Stimulated activated CD4-positive, alpha-beta T cell treated with anti-CD3 and anti-CD28 coated beads, TNF-alpha, amount 100 ng/mL, for 48 hours (primary cell): ENCODE measurements around the gene HUNK.
"Not testable (repeated sequence)": the region's sequence is repeated elsewhere in the genome, so short reads cannot be mapped to it uniquely, and the experiment has no call there.

Experiments used
- DNase-seq, 3 donors: peaks; one replicate each; pipeline ENCODE4 v3.0.0-alpha.2; 2020; ENCODE audit warnings: low read depth in 3 of 3

The HUNK gene

GRCh38 chr21:31918250-31918775, 45.5 kb downstream of the HUNK start:
- DNase-seq: no peak

- no peak for DNase-seq
Measured at GRCh38 chr21:31920275-31920674, 47.5 kb downstream of the HUNK start.

DNA sequence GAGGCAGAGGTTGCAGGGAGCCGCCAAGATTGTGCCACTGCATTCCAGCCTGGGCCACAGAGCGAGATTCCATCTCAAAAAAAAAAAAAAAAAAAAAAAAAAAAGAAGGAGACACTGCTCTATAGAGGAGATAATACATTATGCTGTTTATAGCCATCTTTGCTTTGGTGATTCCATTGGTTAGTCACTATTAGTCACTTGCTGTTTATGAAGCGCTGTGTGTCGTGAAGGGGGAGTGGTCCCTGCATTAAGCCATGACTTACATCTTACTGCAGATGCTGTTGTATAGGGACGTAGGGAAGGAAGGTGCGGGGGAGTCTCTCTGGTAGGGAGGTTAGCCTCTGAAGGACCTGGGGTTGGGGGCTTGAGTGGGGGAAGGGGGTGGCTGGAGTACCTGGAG, 48.3 kb downstream of the HUNK start:
- no peak for DNase-seq

GRCh38 chr21:31922881-31923280, 50.1 kb downstream of the HUNK start:
- DNase-seq: no peak

- no peak for DNase-seq
Measured at GRCh38 chr21:31923756-31924155, 50.9 kb downstream of the HUNK start.

DNA sequence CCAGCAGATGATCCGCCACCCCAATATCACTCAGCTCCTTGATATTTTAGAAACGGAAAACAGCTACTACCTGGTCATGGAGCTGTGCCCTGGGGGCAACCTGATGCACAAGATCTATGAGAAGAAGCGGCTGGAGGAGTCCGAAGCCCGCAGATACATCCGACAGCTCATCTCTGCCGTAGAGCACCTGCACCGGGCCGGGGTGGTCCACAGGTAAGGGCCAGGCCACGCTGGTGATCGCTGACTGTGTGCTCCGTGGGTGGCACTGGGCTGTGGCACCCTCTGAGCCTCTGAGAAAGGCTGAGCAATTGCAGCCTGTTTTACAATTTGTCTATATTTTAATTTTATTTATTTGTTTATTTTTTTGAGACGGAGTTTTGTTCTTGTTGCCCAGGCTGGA, 51.7 kb downstream of the HUNK start:
- DNase-seq: no peak

- no peak for DNase-seq
Measured at GRCh38 chr21:31926498-31926897, 53.7 kb downstream of the HUNK start.

- DNase-seq: no peak
Measured at GRCh38 chr21:31927689-31928353, 55.0 kb downstream of the HUNK start.

DNA sequence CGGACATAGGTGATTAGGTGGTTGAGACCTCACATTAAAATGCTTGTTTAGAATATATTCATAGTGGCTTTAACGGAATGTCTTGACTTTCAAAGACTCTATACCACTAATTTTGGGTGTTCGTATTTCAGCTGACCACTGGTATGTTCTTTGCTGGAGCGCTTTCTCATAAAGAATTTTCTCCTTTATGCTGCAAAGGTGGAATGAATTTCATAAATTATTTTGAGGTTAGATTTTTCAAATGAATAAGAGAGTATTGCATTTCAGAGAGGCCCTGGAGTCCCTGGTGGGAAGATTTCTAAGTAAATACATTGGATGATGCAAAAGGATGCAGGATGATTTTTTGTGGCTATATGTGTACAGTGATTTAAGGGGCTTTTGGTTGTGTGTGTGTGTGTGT, 55.8 kb downstream of the HUNK start:
- DNase-seq: no peak

DNA sequence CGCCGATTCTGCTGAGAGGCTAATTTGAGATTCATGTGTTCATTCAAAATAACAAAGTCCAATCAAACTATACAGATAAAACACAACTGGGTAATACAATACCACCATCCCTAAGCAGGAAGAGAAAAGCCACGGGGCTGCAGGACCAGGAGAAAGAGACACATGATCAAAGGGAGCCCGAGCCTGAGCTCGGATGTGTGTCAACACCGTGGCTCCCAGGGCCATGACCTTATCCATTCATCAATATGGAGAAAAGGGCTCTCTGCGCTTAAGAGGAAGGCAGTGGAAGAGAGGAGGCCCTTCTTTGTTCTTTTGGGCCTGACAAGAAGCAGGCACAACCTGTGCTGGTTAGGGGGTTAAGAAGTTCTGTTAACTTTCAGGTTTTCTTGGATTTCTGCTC, 56.7 kb downstream of the HUNK start:
- DNase-seq: no peak

GRCh38 chr21:31930001-31930400, 57.2 kb downstream of the HUNK start:
- no peak for DNase-seq

DNA sequence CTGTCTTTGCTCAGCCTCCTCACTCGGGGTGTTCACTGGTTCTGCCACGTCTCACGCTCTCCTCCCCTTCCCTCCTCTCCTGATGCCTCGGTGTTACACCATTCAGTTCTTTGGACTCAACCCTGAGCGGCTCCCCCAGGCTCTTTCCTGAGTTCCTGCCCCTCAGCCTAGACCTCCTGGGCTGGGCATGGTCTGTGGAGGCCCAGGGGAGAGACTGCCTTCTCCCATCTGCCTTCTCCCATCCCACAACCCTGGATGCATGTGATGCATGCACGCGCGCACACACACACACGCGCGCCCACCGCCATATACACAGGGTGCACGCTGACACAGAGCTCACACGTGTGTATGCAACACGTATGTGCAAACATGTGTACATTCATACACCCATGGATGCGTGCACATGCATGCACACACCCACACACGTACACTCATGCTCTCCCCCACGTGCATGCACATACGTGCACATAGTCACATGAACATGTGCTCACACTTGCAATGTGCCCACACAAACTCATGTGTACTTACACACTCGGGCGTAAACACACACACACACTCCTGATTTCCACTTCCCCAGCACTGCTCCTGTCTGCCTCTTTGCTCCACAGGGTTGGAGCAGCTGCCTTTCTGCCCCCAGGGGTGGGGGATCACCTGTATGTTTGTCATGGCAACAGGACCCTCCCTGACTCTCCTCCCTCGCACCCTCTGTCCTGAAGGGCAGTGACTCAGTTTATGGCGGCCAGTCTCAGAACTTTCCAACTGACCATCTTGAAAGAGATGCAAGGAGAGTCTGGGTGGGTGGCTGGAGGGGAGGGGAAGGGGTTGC, 59.0 kb downstream of the HUNK start:
- no peak for DNase-seq

DNA sequence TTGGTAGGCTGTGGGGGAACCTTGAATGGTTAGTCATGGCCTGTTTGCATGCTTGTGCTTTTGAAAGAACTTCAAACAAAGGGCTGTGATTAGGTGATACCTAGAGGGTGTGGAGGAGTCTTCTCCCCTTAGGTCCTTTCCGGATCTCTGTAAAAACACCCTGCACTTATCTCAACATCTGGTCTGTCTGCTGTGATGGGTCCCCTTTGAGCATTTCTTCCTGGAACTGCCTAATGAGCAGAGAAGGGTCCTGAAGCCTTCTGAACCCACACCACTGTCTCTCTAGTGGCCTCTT, 59.6 kb downstream of the HUNK start:
- DNase-seq: no peak

GRCh38 chr21:31937303-31937702, 64.5 kb downstream of the HUNK start:
- DNase-seq: no peak

DNA sequence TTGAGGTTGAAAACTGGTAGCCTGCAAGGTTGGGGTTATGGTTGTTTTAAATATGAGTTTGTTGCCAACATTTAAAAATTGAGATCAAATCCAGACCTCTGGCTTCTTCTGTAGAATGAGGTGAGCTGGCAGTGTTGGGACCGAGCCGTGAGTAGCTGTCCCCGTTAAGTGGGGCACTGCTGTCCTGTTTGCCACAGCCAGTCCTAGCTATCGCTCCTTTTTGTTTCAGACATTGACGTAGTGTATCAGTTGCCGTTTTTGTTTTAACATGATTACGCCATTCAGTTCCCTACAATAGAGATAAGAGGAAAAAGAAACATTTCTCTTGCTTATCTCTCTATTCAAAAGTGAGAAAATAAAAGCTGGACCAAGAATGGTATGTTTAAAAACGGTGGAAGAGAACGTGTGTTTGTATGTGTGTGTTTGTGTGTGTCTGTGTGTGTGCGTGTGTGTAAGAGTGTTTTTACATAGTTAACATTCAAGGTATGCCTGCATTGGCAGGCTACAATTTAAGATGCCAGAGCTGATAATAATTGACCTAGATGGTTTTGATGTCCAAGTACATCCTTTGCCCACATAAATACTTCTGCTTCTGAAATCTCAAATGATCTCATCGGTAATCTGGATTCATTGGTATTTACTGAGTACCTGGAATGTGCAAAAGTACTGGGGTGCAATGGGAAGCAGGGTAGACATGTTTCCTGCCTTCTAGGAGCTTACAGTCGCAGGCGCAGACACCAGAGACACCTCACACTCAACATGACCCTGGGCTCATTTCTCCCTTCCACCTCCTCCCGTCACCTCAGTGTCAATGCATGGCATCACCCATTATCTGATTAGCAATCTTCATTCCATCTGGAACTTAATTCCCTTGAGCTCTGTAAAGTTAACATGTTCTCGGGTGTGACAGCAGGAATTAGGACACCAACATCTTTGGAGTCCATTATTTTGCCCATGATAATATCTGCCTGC, 65.8 kb downstream of the HUNK start:
- DNase-seq: no peak

DNA sequence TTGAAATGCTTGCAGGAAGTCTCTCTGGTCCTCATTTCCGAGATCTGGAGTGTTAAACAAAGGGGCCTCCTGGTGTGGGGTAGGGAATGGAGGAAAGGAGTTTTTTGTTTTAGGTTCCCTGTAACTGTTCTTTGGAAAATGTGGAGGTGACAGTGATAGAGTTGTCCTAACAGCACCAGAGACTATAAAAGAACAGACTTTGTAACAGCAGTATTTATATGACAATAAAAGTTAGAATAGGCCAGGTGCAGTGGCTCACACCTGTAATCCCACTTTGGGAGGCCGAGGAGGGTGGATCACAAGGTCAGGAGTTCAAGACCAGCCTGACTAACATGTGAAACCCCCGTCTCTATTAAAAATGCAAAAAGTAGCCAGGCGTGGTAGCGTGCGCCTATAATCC, 68.9 kb downstream of the HUNK start:
- DNase-seq: no peak

GRCh38 chr21:31943561-31943960, 70.7 kb downstream of the HUNK start:
- no peak for DNase-seq

- no peak for DNase-seq
Measured at GRCh38 chr21:31945141-31945540, 72.3 kb downstream of the HUNK start.

GRCh38 chr21:31945546-31945945, 72.7 kb downstream of the HUNK start:
- DNase-seq: no peak

DNA sequence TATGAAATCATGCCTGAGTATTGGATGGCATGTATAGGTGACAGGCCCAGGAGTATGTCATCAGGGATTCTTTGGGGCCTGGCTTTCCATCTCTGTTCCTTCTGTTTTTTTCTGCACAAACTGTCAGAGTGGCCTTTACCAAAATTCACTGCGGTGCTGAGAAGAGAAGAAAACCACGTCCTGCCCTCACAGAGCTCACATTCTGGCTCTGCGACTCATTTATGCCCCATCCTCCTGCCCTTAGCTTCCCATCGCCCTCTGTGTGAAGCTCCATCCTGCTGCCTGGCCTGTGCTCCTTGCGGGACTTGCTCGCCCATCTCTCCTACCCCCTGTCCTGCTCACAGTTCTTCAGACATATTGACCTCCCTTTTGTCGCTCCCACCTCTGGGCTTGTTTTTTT, 73.4 kb downstream of the HUNK start:
- DNase-seq: no peak

DNA sequence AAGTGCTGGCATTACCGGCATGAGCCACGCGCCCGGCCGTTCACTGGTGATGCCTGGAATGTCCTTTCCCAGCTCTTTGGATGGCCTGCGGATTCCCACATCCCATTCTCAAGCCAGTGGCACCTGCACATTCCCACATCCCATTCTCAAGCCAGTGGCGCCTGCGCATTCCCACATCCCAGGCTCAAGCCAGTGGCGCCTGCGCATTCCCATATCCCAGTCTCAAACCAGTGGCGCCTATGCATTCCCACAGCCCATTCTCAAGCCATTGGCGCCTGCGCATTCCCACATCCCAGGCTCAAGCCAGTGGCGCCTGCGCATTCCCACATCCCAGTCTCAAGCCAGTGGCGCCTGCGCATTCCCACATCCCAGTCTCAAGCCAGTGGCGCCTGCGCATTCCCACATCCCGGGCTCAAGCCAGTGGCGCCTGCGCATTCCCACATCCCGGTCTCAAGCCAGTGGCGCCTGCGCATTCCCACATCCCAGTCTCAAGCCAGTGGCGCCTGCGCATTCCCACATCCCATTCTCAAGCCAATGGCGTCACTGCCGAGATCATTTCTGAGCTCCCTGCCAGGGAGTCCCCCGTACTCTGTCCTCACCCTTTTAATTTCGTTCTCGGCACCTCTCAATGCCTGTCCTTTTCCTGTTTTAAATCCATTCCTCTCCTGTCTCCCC, 74.2 kb downstream of the HUNK start:
- DNase-seq: not testable (repeated sequence)

- no peak for DNase-seq
Measured at GRCh38 chr21:31948676-31949075, 75.9 kb downstream of the HUNK start.
